SH-SY5Y (cell line): Measurements from ENCODE around the gene CTIF.

Experiments used
- GATA2 ChIP-seq: IDR thresholded peaks from 2 replicates; pipeline ENCODE4 v1.6.1; 2011; ENCODE audit warnings: mild to moderate bottlenecking, low read depth, low read length
- GATA3 ChIP-seq: IDR thresholded peaks from 2 replicates; pipeline ENCODE4 v1.6.1; 2011; ENCODE audit warnings: low read depth, mild to moderate bottlenecking, low read length, moderate library complexity

Gene CTIF

DNA sequence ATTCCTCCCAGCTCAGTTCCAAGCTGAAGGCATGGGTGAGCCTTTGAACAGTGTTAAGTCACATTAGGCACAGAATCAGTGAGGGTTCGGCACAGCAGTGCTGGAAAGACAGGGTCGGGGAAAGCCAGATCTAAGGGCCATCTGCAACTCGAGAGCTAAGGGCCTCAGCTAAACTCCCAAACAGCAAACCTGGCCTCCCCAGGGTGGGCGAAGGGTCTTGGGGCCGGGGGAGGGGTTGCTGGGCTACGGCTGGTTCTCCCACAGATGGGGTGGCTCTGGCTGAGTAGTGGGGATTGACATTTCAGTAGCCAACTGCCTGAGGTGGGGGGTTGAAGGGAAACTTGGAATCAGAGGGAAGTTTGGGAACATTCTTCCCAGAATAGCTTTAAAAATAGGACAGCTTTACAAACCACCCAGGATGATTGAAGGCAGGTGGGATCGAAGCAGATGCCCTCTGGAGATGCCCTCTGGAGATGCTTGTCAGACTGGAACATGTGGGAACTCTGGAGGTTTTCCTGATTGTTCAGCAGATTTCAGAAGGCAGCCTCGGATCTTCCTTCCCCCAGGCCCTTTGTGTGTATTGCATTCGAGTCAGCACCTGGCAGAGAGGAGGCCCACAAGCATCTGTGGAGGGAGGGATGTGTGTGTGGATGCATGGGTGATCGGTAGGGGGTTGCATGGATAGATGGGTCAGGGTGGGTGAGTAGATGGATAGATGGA, 255.6 kb downstream of the CTIF start:
- TF ChIP-seq GATA3 (no peak; the same call in 1 of the 2 replicates), GATA2 (peak; percentile 94)

DNA sequence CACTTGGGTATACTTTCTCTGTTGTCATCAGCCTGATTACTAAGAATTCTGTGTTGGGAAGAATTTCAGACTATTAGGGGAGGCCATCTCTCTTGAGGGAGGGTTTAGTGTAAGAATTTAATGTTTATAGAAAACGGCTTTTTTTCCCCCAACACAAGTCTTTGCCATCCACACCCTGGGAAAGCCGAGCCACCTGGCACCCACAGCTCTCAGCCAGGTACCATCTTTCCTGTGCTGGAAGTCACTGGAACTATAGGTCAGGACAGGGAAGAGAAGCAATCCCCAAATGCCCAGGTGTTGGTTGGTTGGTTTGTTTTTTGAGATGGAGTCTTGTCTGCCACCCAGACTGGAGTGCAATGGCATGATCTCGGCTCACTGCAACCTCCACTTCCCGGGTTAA, 256.9 kb downstream of the CTIF start:
- TF ChIP-seq GATA2 = no peak
- TF ChIP-seq GATA3 = no peak

DNA sequence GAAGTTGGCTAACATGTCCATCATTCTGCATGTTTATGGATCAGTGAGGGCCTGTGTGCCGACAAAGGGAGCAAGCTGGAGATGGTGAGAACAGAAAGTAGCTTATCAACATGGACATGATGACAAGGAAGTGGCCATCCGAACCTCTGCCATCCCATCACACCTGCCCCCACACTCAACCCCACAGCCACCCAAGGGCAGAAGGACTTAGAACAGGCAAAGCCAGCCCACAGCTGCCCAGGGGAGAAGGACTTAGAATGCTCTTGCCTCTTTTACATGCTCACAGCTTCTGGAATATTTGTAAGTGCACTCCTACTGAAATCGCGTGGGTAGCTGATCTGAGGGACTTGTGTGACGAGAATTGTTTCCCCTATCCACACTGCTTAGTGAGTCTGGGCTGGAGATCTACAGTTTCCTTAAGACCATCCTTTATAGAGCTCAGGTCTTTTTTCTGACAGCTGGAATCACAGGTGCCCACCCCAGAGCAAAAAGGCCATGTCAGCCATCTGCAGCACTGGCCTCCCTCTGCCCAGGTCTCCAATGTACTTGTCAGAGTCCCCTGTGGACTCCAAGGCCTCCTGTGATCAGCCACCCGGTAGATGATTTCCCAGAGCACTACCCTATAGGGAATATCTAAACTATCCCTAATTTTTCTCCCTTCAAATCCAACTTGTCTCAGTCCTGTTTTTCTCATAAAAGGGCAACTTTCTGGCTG, 257.8 kb downstream of the CTIF start:
- TF ChIP-seq GATA2 (no peak), GATA3 (no peak)

DNA sequence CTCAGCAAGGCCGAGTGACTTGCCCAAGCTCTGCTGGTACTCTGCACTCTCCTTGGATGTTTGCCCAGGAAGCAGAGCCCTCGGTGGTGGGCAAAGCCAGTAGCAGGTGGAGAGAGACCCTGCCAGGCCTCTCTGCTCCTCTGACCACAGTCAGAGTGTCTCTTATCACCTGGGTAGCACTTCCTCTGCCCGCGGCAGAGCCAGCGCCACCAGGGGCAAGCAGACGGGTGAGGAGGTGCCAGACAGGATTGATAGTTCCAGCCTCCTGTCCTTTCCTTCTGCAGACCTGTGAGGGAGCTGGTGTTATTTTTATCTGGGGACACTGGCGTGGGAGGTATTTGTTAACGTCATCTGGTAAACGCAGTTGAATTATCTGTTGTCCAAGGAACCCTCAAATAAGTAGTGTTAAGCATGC, 259.0 kb downstream of the CTIF start:
- TF ChIP-seq GATA3 (no peak), GATA2 (peak; percentile 57; the same call in 1 of the 2 replicates)

DNA sequence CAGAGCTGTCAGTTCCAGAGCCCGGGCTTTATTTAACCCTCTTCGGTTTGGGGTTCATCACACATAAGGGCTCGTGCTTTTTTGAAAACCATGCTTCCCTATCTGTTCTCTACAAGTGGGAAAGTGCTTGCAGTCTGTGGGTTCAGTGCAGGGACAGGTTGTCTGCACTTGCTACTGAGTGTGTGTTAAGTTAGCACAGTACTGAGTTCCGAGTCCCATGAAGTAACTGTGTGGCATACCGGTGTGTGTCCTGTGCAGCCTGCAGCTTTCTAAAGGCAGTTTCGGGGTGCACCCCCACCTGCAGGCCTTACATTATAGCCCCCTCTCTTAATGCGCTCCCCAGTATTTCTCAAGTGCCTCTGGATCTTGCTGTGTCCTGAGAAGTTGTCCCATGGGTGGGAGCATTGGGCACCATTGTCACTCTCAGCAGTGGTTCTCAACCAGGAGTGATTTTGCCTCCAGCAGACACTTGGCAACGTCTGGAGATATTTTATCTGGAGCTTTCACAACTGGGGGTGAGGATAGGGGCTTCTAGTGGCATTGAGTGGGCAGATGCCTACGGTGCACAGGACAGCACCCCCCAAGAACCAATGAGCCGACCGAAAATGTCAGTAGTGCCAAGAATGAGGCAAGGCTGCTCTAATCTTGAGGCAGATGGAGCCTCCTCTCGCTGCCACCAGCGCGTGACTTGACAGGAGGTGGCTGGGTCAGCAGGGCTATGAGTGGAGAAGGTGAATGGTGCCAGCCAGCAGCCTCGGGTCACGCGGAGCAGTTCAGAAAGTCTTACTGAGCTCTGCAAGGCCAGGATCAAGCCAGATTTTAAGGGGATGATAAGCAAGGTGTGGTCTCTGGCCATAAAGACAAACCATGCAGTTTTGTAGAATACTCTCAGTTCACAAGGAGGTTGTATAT, 259.8 kb downstream of the CTIF start:
- no peak for TF ChIP-seq GATA2
- no peak for TF ChIP-seq GATA3

DNA sequence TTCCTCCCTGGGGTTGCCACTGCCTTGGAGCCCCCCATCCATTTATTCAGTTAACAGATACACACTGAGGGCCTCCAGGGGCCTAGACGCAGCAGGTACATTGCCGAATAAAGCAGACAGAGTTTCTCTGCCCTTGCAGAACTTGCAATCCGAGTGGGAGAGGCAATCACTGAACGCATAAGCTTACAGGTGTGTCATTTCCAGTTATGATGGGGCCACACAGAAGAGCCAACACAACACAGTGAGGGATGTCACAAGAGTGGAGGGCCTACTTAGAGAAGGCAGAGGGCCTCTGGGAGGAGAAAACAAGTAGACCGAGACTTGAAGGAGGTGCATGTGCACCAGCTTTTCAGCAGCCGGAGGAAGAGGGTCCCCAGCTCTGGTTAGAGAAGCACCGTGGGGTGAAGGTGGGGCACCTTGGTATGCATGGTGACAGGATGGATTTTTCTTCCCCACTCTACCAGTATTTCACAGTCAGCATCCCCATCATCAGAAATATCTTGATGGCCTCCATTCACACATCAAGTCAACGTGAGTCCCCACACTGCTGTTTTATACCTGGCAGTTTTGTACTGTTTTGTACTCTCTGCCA, 261.0 kb downstream of the CTIF start:
- TF ChIP-seq GATA2 (no peak), GATA3 (no peak)

DNA sequence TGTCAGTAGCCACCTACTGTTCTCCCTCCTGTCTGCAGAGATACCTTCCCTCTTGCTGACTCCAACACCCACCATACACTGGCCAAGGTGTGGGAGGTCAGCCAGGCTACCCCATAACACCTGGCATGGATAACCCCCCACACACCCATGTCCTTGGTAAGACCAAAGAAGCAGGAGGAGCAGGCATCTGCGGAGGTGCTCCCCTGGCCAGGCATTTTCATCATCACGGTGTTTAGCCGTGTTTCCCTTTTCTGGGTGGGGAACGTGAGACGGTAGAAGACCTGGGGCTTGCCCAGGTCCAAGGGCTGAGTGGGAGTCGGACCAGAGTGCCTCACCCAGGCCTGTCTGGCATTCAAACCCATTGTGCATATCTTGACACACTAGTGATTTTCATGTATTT, 261.6 kb downstream of the CTIF start:
- no peak for TF ChIP-seq GATA2
- no peak for TF ChIP-seq GATA3

DNA sequence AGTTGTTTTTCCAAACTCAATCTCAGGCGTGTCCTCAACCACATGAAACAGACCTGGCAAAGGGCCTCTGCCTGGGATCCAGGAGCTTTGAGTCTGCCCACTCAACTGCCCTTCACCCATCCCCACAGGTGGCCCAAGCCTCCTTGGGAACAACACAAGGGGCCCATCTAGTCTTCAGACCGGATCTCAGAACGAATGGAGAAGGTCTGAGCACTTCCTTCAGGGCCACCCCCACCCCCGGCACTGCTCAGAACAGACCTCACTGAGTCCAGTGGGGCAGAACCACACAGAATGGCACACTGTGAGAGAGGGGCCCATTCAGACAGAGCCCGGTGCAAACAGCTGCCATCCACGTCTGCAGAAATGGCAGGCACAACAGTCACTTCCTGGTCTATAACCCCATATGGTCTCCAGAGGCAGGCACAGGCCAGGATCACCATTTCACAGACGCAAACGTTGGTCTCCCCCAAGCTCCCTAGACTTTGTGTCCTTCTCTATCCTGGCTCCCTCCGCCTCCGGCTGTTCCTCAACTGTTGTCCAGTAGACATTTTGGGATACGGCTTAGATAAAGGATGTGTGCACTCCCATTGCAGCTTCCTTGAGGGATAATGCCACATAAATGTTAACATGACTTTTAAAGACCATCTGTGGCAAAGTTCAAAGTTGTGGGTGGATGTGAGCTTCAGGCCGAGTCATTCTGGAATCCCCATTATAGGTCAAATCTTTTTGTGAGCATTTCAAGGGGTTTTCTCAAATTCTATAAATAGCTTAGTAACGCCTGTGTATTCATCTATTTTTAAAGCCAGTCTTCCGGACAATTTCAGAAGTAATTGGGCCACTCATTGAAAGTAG, 262.3 kb downstream of the CTIF start:
- TF ChIP-seq GATA2 (no peak), GATA3 (no peak)

DNA sequence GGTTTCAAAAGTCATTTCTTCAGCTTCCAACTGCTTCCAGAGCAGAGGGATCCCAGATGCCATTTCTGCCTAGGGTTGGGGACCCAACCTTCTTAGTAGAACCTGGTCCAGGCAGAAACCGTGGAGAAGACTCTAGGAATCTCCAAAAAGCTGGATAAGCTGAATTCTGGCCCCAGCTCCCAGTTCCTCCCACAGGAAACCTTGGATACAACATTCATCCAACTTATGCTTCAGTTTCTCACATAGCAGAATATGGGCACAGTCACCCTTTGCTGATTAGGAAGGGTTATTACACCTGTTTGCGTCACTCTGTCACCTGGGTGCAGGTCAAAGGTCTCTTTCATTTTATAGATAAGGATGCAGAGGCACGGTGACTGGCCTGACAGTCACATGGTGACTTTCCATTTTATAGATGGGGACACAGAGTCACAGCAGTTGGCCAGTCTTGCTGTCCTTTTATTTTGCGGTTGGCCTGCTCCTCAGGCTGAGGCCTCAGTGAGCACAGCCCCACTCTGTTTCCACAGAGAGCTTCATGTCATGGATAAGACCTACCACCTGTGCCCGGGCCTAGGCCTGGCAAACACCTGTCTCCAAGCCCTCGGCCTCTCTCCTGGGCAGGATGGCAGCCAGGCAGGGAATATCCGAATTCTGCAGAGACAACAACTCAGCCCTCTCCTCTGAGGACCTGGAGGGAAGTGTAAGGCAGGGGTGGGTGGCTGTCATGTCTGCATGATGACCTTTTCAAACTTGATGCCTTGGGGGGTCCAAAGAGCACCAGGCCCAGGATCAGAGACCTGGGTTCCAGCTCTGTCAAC, 263.1 kb downstream of the CTIF start:
- TF ChIP-seq GATA3 = no peak
- TF ChIP-seq GATA2 = no peak

DNA sequence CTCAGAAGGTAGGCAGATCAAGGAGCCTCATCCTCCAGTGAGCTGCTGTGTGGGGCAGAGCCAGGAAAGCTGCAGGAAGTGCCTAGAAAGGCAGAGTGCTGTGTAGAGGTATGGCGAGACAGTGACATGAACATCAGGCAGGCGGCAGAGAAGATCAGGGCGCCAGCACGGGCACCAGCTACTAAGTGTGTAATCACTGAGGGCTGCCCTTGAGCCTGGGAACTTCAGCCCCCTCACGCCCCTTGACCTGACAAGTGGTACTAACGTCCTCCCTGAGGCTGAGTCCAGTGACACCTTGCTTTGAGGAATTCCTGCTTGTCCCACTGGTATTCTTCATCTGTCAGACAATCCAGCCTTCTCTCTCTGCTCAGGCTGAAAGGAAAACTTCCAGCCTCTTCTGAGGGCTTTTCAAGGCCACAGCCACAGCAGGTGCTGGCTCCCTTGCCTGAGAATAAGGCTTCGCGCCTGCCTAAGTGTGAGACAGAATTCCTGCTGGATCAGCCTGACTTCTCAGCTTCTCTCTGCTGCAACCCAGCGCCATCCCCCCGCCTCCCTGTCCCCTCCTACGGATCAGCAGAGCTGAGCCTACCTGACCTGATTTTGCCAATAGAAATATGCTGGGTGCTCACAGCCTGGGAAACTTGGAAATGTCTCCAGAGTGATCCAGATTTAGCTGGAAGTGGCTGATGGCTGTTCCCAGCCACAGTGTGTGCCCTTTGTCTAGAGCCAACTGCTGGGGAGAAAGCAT, 263.9 kb downstream of the CTIF start:
- TF ChIP-seq GATA3 (no peak), GATA2 (no peak)

DNA sequence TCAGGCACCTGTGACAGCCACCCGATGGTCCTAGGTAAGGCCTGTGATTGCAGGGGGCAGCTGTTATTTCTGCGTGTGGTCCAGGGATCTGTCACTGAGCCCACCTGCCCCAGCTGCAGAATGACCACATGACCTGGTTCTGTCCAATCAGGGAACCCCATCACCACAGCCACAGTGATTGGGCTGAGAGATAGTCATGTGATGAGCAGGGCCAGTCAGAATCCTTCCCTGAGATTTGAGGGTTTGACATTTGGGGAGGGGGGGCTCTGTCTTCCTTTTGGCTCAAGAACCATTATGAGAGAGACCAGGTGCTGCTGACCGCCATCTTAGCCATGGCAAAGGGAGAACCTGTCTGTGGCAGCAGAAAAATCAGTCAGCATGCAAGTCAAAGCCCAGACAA, 264.7 kb downstream of the CTIF start:
- TF ChIP-seq GATA3 (no peak), GATA2 (no peak)

DNA sequence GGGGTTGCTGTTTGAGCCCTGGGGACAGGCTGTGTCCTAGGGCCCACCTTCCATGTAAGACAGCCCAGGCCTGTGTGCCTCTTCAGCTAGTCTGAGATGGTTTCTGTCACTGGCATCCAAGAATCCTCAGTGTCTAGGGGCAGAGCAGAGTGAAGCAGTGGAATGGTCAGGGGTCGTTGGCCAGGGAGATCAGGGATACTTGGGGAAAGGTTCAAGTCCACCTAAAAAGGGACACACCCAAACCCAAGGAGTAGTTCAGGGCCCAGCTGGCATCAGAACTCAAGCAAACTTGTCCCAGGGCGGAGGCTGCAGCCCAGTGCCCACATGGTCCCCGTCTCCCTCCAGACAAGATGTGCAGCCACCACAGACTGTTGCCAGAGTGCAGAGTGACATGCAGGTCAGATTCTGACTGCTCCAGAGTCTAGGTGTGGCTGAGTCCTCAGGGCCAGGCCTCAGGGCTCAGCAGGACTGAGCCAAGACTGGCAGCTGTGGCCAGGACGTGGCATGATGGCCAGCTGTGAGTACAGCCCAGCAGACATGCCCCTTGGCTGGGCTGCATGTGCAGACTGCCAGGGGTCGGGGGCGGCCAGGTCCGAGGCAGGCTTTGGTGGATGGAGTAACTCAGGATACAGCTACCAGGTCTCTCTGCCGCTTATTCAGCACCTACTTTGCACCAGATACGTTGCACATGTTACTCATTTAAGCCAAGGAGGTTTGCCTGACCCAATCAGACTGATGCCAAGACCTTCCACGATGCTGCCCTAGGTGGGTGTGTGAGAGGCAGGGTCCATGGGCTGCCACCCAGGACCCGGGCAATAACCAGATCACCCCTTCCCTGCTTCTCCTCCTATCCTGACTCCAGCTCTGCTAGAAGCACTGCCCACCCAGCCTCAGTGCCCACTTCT, 265.4 kb downstream of the CTIF start:
- TF ChIP-seq GATA2 = no peak
